H1 (cell line): Measurements from ENCODE around the gene TRAP1. TPM values are rescaled to one million over a fixed set of nuclear protein-coding genes. Genes with fewer than 3 reads are reported as not detected.

ENCODE experiments used
- CTCF ChIA-PET: fragments of 300-600 bp; sonication (Branson Sonifier 250); formaldehyde crosslinking; loops from one replicate; lab custom pipeline; 2021; ENCODE audit not compliant: partially characterized antibody; lab: Charles Lee
- POLR2A ChIA-PET: fragments of 300-600 bp; sonication (Branson Sonifier 250); formaldehyde crosslinking; loops from one replicate; lab custom pipeline; 2021; ENCODE audit warnings: inconsistent platforms; ENCODE audit not compliant: partially characterized antibody; lab: Charles Lee
- DNase-seq, 2 experiments: peaks; one replicate each; pipeline versions ENCODE4 v3.0.0 to v3.0.0-alpha.2; 2010 to 2022; ENCODE audit warnings: low spot score in 2 of 2, low read depth in 1 of 2, mixed read lengths in 1 of 2
- FAIRE-seq: peaks from 2 replicates; lab custom pipeline; 2011; peaks lifted over from hg19 to GRCh38; lab: Jason Lieb, UNC
- H2AFZ ChIP-seq: 2 replicates; pipeline ENCODE4 v1.8.1; 2012; ENCODE audit warnings: low read length, inconsistent platforms
- H2AK5ac ChIP-seq: 2 replicates; pipeline ENCODE4 v1.6.1; 2013; ENCODE audit warnings: low read depth, low read length
- H2BK120ac ChIP-seq: replicated peaks from 2 replicates; pipeline ENCODE3; 2013; ENCODE audit warnings: low read depth, low read length, inconsistent platforms
- H2BK12ac ChIP-seq: 2 replicates; pipeline ENCODE4 v1.6.1; 2013; ENCODE audit warnings: low read depth, low read length
- H2BK15ac ChIP-seq: 2 replicates; pipeline ENCODE4 v1.6.1; 2013; ENCODE audit warnings: low read length
- H2BK20ac ChIP-seq: 2 replicates; pipeline ENCODE4 v1.6.1; 2013; ENCODE audit warnings: low read length
- H2BK5ac ChIP-seq: 2 replicates; pipeline ENCODE4 v1.6.1; 2013; ENCODE audit warnings: low read depth, low read length
- H3K14ac ChIP-seq: 2 replicates; pipeline ENCODE4 v1.6.1; 2013; ENCODE audit warnings: inconsistent platforms; ENCODE audit not compliant: insufficient read length
- H3K18ac ChIP-seq: 2 replicates; pipeline ENCODE4 v1.6.1; 2013; ENCODE audit warnings: low read length; ENCODE audit errors: extremely low read depth
- H3K23ac ChIP-seq: 2 replicates; pipeline ENCODE4 v1.6.1; 2013; ENCODE audit warnings: inconsistent platforms; ENCODE audit not compliant: insufficient read length
- H3K23me2 ChIP-seq: 2 replicates; pipeline ENCODE4 v1.6.1; 2013; ENCODE audit warnings: low read depth, low read length
- H3K27ac ChIP-seq: 2 replicates; pipeline ENCODE4 v1.6.1; 2011; ENCODE audit warnings: low read depth, low read length, inconsistent platforms
- H3K27me3 ChIP-seq, 4 experiments: replicated peaks in 1 of 4; 1 replicate in 1 of 4; 2 replicates in 3 of 4; pipeline versions ENCODE4 v1.6.1 to v1.8.1; 2011 to 2013; ENCODE audit warnings: low read length in 3 of 4, mild to moderate bottlenecking in 3 of 4, inconsistent platforms in 2 of 4, mixed read lengths in 2 of 4, moderate library complexity in 1 of 4; ENCODE audit not compliant: control insufficient read depth in 3 of 4, insufficient read depth in 3 of 4; ENCODE audit errors: extremely low read depth in 1 of 4
- H3K36me3 ChIP-seq, 4 experiments: 2 replicates each; pipeline versions ENCODE4 v1.6.1 to v1.8.1; 2011 to 2013; ENCODE audit warnings: mild to moderate bottlenecking in 4 of 4, low read length in 3 of 4, moderate library complexity in 2 of 4, control low read depth in 1 of 4, inconsistent platforms in 1 of 4; ENCODE audit not compliant: insufficient read depth in 4 of 4, control insufficient read depth in 2 of 4
- H3K4ac ChIP-seq: replicated peaks from 2 replicates; pipeline ENCODE3; 2013; ENCODE audit warnings: low read length, low read depth, mixed read lengths, inconsistent platforms; ENCODE audit not compliant: insufficient read length
- H3K4me1 ChIP-seq, 4 experiments: replicated peaks in 1 of 4; 1 replicate in 1 of 4; 2 replicates in 3 of 4; pipeline versions ENCODE4 v1.6.1 to v1.8.1; 2011 to 2013; ENCODE audit warnings: low read length in 3 of 4, inconsistent platforms in 2 of 4, mixed read lengths in 1 of 4; ENCODE audit not compliant: insufficient read depth in 4 of 4, control insufficient read depth in 3 of 4
- H3K4me2 ChIP-seq, 2 experiments: 2 replicates each; pipeline versions ENCODE4 v1.6.1 to v1.8.1; 2011 to 2013; ENCODE audit warnings: low read depth in 2 of 2, low read length in 2 of 2, control low read depth in 1 of 2, inconsistent platforms in 1 of 2, mild to moderate bottlenecking in 1 of 2; ENCODE audit not compliant: insufficient read depth in 1 of 2
- H3K4me3 ChIP-seq, 4 experiments: fragments of 200-600, 300-600 bp in 1 of 4; sonication (generic), shearing (Covaris generic), sonication (Bioruptor Twin) in 1 of 4; 2 replicates each; pipeline versions ENCODE4 v1.5.1 to v1.8.1; 2011 to 2016; ENCODE audit warnings: low read length in 4 of 4, low read depth in 3 of 4, control low read depth in 2 of 4, inconsistent platforms in 2 of 4, mild to moderate bottlenecking in 2 of 4, mixed read lengths in 1 of 4, moderate library complexity in 1 of 4; ENCODE audit not compliant: insufficient read depth in 2 of 4; ENCODE audit errors: extremely low read depth in 1 of 4
- H3K56ac ChIP-seq: replicated peaks from 2 replicates; pipeline ENCODE3; 2013; ENCODE audit warnings: low read depth, mild to moderate bottlenecking, mixed read lengths, low read length, inconsistent platforms; ENCODE audit not compliant: insufficient read length
- H3K79me1 ChIP-seq: 2 replicates; pipeline ENCODE4 v1.6.1; 2013; ENCODE audit warnings: low read depth, low read length, control low read depth
- H3K79me2 ChIP-seq, 2 experiments: 2 replicates each; pipeline versions ENCODE4 v1.6.1 to v1.8.1; 2012 to 2013; ENCODE audit warnings: low read length in 2 of 2, mild to moderate bottlenecking in 2 of 2, inconsistent platforms in 1 of 2; ENCODE audit not compliant: insufficient read depth in 2 of 2, control insufficient read depth in 1 of 2
- H3K9ac ChIP-seq, 4 experiments: replicated peaks in 1 of 4; 1 replicate in 1 of 4; 2 replicates in 3 of 4; pipeline versions ENCODE4 v1.6.1 to v1.8.1; 2011 to 2013; ENCODE audit warnings: low read depth in 3 of 4, low read length in 3 of 4, control low read depth in 2 of 4, mild to moderate bottlenecking in 2 of 4, moderate library complexity in 2 of 4, inconsistent platforms in 1 of 4; ENCODE audit errors: extremely low read depth in 1 of 4
- H3K9me3 ChIP-seq, 2 experiments: 2 replicates each; pipeline versions ENCODE4 v1.6.1 to v1.8.1; 2012 to 2013; ENCODE audit warnings: mild to moderate bottlenecking in 2 of 2, moderate library complexity in 2 of 2, control low read depth in 1 of 2, inconsistent platforms in 1 of 2, low read depth in 1 of 2, low read length in 1 of 2, mixed read lengths in 1 of 2; ENCODE audit not compliant: insufficient read depth in 2 of 2
- H4K20me1 ChIP-seq, 2 experiments: replicated peaks in 1 of 2; 2 replicates each; pipeline versions ENCODE3 to v1.8.1; 2011 to 2013; ENCODE audit warnings: inconsistent platforms in 2 of 2, low read length in 2 of 2, mild to moderate bottlenecking in 1 of 2; ENCODE audit not compliant: insufficient read depth in 2 of 2, control insufficient read depth in 1 of 2
- H4K5ac ChIP-seq: 2 replicates; pipeline ENCODE4 v1.6.1; 2013; ENCODE audit warnings: low read length, low read depth, mixed read lengths, inconsistent platforms; ENCODE audit not compliant: insufficient read length
- H4K8ac ChIP-seq: 2 replicates; pipeline ENCODE4 v1.8.0; 2013; ENCODE audit warnings: mild to moderate bottlenecking, moderate library complexity, low read length, inconsistent platforms; ENCODE audit not compliant: insufficient read depth; ENCODE audit errors: extremely low read depth
- H4K91ac ChIP-seq: replicated peaks from 2 replicates; pipeline ENCODE3; 2013; ENCODE audit warnings: low read length, mixed read lengths, inconsistent platforms; ENCODE audit not compliant: insufficient read length
- RBBP5 ChIP-seq: IDR thresholded peaks from 2 replicates; pipeline ENCODE4 v1.7.1; 2012; ENCODE audit warnings: low read depth, mild to moderate bottlenecking, inconsistent platforms, low read length, moderate library complexity, borderline replicate concordance
- USF2 ChIP-seq: IDR thresholded peaks from 2 replicates; pipeline ENCODE4 v1.6.1; 2011; ENCODE audit warnings: low read length, improper control_type of control experiment
- WGBS, 2 experiments: shearing (Covaris generic) in 1 of 2; methylation state at CpG; one replicate each; pipeline versions ENCODE4 v1.1.6 to v1.1.7; 2013 to 2015; ENCODE audit warnings: low lambda C conversion rate in 2 of 2, mixed read lengths in 2 of 2, inconsistent platforms in 1 of 2, low coverage in 1 of 2, missing lambda C conversion rate in 1 of 2; ENCODE audit not compliant: insufficient replicate concordance in 2 of 2, insufficient coverage in 1 of 2, insufficient read length in 1 of 2; ENCODE audit errors: extremely low coverage in 1 of 2, missing lambda C conversion rate in 1 of 2; 5-methylcytosine and 5-hydroxymethylcytosine counted together
- polyA plus RNA-seq, 7 experiments: library from polyadenylated mRNA; depleted of rRNA in 3 of 7; stranded (reverse) in 5 of 7; unstranded in 2 of 7; fragments of >200 nt in 5 of 7; fragments of 200-250 nt in 2 of 7; gene quantifications; 1 replicate in 5 of 7; 2 replicates in 1 of 7; 4 replicates in 1 of 7; pipeline versions ENCODE4 v1.2.1 to v1.2.3, GENCODE V29; 2011 to 2013; ENCODE audit warnings: missing spikeins in 2 of 7, mixed read lengths in 2 of 7
- total RNA-seq: library from RNA; stranded (reverse); fragmentation: NEBNext Ultra II Directional; extraction: Animal tissue kit (Norgen Biotek cat#: 25700); gene quantifications from 2 replicates; pipeline ENCODE4 v1.2.1, GENCODE V29; 2021

The TRAP1 gene
- total and polyA plus RNA-seq, 2 of the 8 experiments (the other 6 are each of a cell fraction or from before 2014, with no cell fraction given) = 215 to 283 TPM

DNA sequence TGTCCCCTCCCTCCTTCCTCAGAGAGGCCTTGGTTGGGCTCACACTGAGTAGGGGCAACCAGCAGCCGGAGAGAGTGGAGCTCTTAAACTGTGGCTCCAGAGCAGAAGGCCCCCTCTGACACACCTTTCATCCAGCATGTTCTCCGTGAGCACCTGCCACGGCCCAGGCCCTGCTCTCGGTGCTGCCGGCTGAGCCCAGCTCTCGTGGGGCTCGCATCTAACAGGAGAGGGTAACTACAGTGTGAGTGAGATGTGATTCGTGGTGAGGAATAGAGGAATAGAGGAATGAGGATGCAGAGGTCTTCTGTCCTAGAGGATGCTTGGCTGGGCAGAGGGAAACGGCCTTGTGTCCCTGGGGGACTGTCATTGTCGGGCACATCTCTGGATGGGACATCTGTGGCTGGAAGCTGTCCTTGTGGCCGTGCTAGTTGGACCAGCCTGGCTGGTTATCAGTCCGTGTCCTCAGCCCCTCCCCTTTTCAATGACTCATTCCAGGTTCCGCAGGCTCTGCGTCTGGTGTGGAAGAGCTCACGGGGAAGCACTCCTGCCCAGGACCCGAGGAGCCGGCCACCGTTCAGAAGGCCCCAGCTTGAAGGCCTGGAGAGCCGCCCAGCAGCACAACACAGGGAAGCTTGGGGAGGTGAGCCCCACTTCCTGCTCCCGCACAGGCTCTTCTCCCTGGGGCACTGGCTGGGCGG, 74.8 kb downstream of the TRAP1 start:
- DNase-seq (peak in 1 of 2 experiments; percentile 46), FAIRE-seq (no peak)
- H3K36me3 ChIP-seq = no peaks in the 10 kb centered on the region
- H3K27ac ChIP-seq = no peak overlapping the region
- H3K4me2 ChIP-seq = no peak overlapping the region
- peak overlapping the region; percentile 75; the same call in 1 of the 2 replicates for H4K8ac ChIP-seq
- 0 out of 2 replicates have a peak overlapping the region, but pooled peaks have one; percentile 7 for H2BK20ac ChIP-seq
- no peaks in the 10 kb centered on the region for H3K79me2 ChIP-seq
- no peak for TF ChIP-seq RBBP5
- no peak for TF ChIP-seq USF2
- no peaks in the 10 kb centered on the region for H3K9me3 ChIP-seq
- no peak overlapping the region; the same call in 1 of the 2 replicates for H2AK5ac ChIP-seq
- ChIA-PET CTCF (interaction anchor here (0.8 to 3.2 kb wide), 4 partner anchors 8 to 15 kb away, joined by 3 to 11 read pairs (median 5); no protein-coding TSS in a partner anchor), POLR2A (interaction anchor here (0.6 to 1.5 kb wide), 6 partner anchors 9 to 74 kb away, joined by 3 to 5 read pairs (median 3); partner anchors contain the start of genes SLX4 and TRAP1)
- H3K18ac ChIP-seq = no peak overlapping the region
- no peaks in the 10 kb centered on the region for H3K27me3 ChIP-seq
- H4K5ac ChIP-seq = no peak overlapping the region
- H3K56ac ChIP-seq = no peak overlapping the region
- no peak overlapping the region for H3K14ac ChIP-seq
- H3K4me3 ChIP-seq = no peak overlapping the region
- H4K20me1 ChIP-seq = no peaks in the 10 kb centered on the region
- peak overlapping the region; percentile 5; the same call in 1 of the 2 replicates for H2BK15ac ChIP-seq
- WGBS, 2 experiments = 89% methylated on average over 21 of the region's 21 CpGs; no CpG with 5 or more reads in 1 of the 2 experiments
- peaks cover 2% of the 10 kb centered on the region; the same call in 1 of the 2 replicates for H3K79me1 ChIP-seq
- peak overlapping the region; percentile 26; the same call in 1 of the 2 replicates for H2BK5ac ChIP-seq
- no peak overlapping the region for H2BK120ac ChIP-seq
- peak overlapping the region; percentile 55; the same call in 1 of the 2 replicates for H2BK12ac ChIP-seq
- H3K4me1 ChIP-seq = peaks cover 13 to 35% (median 24%) of the 10 kb centered on the region in 4 experiments
- no peak overlapping the region for H3K23ac ChIP-seq
- no peak overlapping the region for H3K9ac ChIP-seq
- no peak overlapping the region for H4K91ac ChIP-seq
- no peaks in the 10 kb centered on the region for H3K23me2 ChIP-seq
- no peak overlapping the region for H2AFZ ChIP-seq
- H3K4ac ChIP-seq = no peak overlapping the region
